SK-N-SH (cell line): ENCODE results near the gene NEGR1. TPM values are rescaled to one million over a fixed set of nuclear protein-coding genes. Genes with fewer than 3 reads are reported as not detected.

Source experiments
- CTCF ChIA-PET: fragments of 300-600, 350-600 bp; formaldehyde crosslinking; extraction: SDS; loops from one replicate; lab custom pipeline; 2021; lab: Yijun Ruan, JAX
- POLR2A ChIA-PET: fragments of 350-600 bp; sonication (Branson Sonifier 250); formaldehyde crosslinking; extraction: SDS; loops from one replicate; lab custom pipeline; 2020; ENCODE audit warnings: antibody characterized with exemption, inconsistent platforms; lab: Yijun Ruan, JAX
- DNase-seq: peaks from one replicate; pipeline ENCODE4 v3.0.0; 2012
- H2AFZ ChIP-seq: fragments of 200-600 bp; sonication (generic); 2 replicates; pipeline ENCODE4 v1.8.1; 2016; ENCODE audit warnings: antibody characterized with exemption, mild to moderate bottlenecking, low read depth
- H3F3A ChIP-seq: fragments of 200-600 bp; sonication (generic); replicated peaks from 2 replicates; pipeline ENCODE3; 2016; ENCODE audit warnings: antibody characterized with exemption, mild to moderate bottlenecking; ENCODE audit not compliant: insufficient read depth
- H3K27ac ChIP-seq, 2 experiments: fragments of 200-500 bp in 1 of 2; fragments of 200-600 bp in 1 of 2; sonication (Bioruptor generic) in 1 of 2; sonication (generic), shearing (Covaris generic) in 1 of 2; 2 replicates each; pipeline versions ENCODE4 v1.5.1 to v1.6.1; 2014 to 2016; ENCODE audit warnings: low read depth in 2 of 2, inconsistent platforms in 1 of 2, low read length in 1 of 2, mild to moderate bottlenecking in 1 of 2, mixed read lengths in 1 of 2
- H3K27me3 ChIP-seq: fragments of 200-600 bp; sonication (generic), shearing (Covaris generic); 2 replicates; pipeline ENCODE4 v1.6.1; 2016; ENCODE audit warnings: mixed run types; ENCODE audit not compliant: insufficient read depth
- H3K36me3 ChIP-seq, 2 experiments: fragments of 200-500 bp in 1 of 2; fragments of 200-600 bp in 1 of 2; sonication (Bioruptor generic) in 1 of 2; sonication (generic) in 1 of 2; replicated peaks in 1 of 2; 2 replicates each; pipeline versions ENCODE3 to v1.5.1; 2014 to 2016; ENCODE audit warnings: low read length in 1 of 2, mild to moderate bottlenecking in 1 of 2; ENCODE audit not compliant: insufficient read depth in 2 of 2, control insufficient read depth in 1 of 2
- H3K4me1 ChIP-seq, 2 experiments: fragments of 200-500 bp in 1 of 2; fragments of 200-600 bp in 1 of 2; sonication (Bioruptor generic) in 1 of 2; sonication (generic), shearing (Covaris generic) in 1 of 2; 2 replicates each; pipeline versions ENCODE4 v1.5.1 to v1.6.1; 2014 to 2016; ENCODE audit warnings: low read depth in 1 of 2, low read length in 1 of 2, mixed run types in 1 of 2; ENCODE audit not compliant: insufficient read depth in 2 of 2, control insufficient read depth in 1 of 2
- H3K4me2 ChIP-seq: fragments of 200-600 bp; sonication (generic), shearing (Covaris generic); 2 replicates; pipeline ENCODE4 v1.6.1; 2017; ENCODE audit warnings: mixed run types
- H3K4me3 ChIP-seq, 2 experiments: fragments of 200-500 bp in 1 of 2; fragments of 200-600 bp in 1 of 2; sonication (Bioruptor generic) in 1 of 2; sonication (generic), shearing (Covaris generic) in 1 of 2; 2 replicates each; pipeline versions ENCODE4 v1.5.1 to v1.8.1; 2014 to 2016; ENCODE audit warnings: low read depth in 2 of 2, inconsistent platforms in 1 of 2, low read length in 1 of 2, mild to moderate bottlenecking in 1 of 2, mixed read lengths in 1 of 2, moderate library complexity in 1 of 2
- H3K79me2 ChIP-seq: fragments of 200-600 bp; sonication (generic); 2 replicates; pipeline ENCODE4 v1.8.1; 2017; ENCODE audit warnings: mild to moderate bottlenecking; ENCODE audit not compliant: insufficient read depth
- H3K9ac ChIP-seq: fragments of 200-600 bp; sonication (generic); 2 replicates; pipeline ENCODE4 v1.6.1; 2017; ENCODE audit warnings: mixed run types
- H3K9me2 ChIP-seq: fragments of 200-600 bp; sonication (generic); 2 replicates; pipeline ENCODE4 v1.6.1; 2017; ENCODE audit warnings: mixed run types
- H3K9me3 ChIP-seq: fragments of 200-600 bp; sonication (generic); 2 replicates; pipeline ENCODE4 v1.6.1; 2017; ENCODE audit warnings: mixed run types, mild to moderate bottlenecking, moderate library complexity
- H4K20me1 ChIP-seq: fragments of 200-600 bp; sonication (generic); 2 replicates; pipeline ENCODE4 v1.6.1; 2017; ENCODE audit warnings: mild to moderate bottlenecking, mixed run types; ENCODE audit not compliant: insufficient read depth
- CTCF ChIP-seq: fragments of 200-600 bp; sonication (generic); IDR thresholded peaks from 2 replicates; pipeline ENCODE4 v1.6.1; 2017; ENCODE audit warnings: antibody characterized with exemption, mild to moderate bottlenecking, moderate library complexity
- ELF1 ChIP-seq: IDR thresholded peaks from 2 replicates; pipeline ENCODE4 v1.4.0; 2012
- EP300 ChIP-seq, 2 experiments: IDR thresholded peaks; 2 replicates each; pipeline versions ENCODE4 v1.4.0 to v1.6.1; 2012; ENCODE audit warnings: borderline replicate concordance in 1 of 2, low read depth in 1 of 2, low read length in 1 of 2
- EZH2phosphoT487 ChIP-seq: fragments of 200-600 bp; sonication (generic); IDR thresholded peaks from 2 replicates; pipeline ENCODE4 v1.6.1; 2017; ENCODE audit warnings: low read depth, mixed run types, mild to moderate bottlenecking, antibody characterized with exemption, moderate library complexity, borderline replicate concordance
- FOSL2 ChIP-seq: IDR thresholded peaks from 2 replicates; pipeline ENCODE4 v1.4.0; 2012; ENCODE audit warnings: low read depth, mild to moderate bottlenecking, moderate library complexity, borderline replicate concordance
- FOXM1 ChIP-seq: IDR thresholded peaks from 2 replicates; pipeline ENCODE4 v1.4.0; 2012; ENCODE audit warnings: low read depth, mild to moderate bottlenecking
- GABPA ChIP-seq: IDR thresholded peaks from 2 replicates; pipeline ENCODE4 v1.4.0; 2012; ENCODE audit warnings: low read depth, mild to moderate bottlenecking
- GATA2 ChIP-seq: sonication (generic); formaldehyde crosslinking; IDR thresholded peaks from 2 replicates; pipeline ENCODE4 v1.5.0; 2020; ENCODE audit warnings: mild to moderate bottlenecking, missing genetic modification reagents
- JUND ChIP-seq: IDR thresholded peaks from 2 replicates; pipeline ENCODE4 v1.4.0; 2012
- MAX ChIP-seq: IDR thresholded peaks from 2 replicates; pipeline ENCODE4 v1.4.0; 2012; ENCODE audit warnings: low read depth
- MEF2A ChIP-seq: IDR thresholded peaks from 2 replicates; pipeline ENCODE4 v1.4.0; 2012; ENCODE audit warnings: low read depth, borderline replicate concordance
- NFIC ChIP-seq: IDR thresholded peaks from 2 replicates; pipeline ENCODE4 v1.4.0; 2012; ENCODE audit warnings: borderline replicate concordance
- NRF1 ChIP-seq: IDR thresholded peaks from 2 replicates; pipeline ENCODE4 v1.6.1; 2012; ENCODE audit warnings: low read depth, mild to moderate bottlenecking, low read length
- POLR2AphosphoS5 ChIP-seq: IDR thresholded peaks from 2 replicates; pipeline ENCODE4 v1.6.1; 2012; ENCODE audit warnings: low read depth, low read length
- RAD21 ChIP-seq: IDR thresholded peaks from 2 replicates; pipeline ENCODE4 v1.6.1; 2012; ENCODE audit warnings: mild to moderate bottlenecking, low read length
- RCOR1 ChIP-seq: fragments of 150-350 bp; IDR thresholded peaks from 2 replicates; pipeline ENCODE4 v1.6.1; 2017; ENCODE audit warnings: antibody characterized with exemption, low read length
- RFX5 ChIP-seq: IDR thresholded peaks from 2 replicates; pipeline ENCODE4 v1.6.1; 2012; ENCODE audit warnings: mild to moderate bottlenecking, improper control_type of control experiment, low read length
- SMC3 ChIP-seq: IDR thresholded peaks from 2 replicates; pipeline ENCODE4 v1.6.1; 2012; ENCODE audit warnings: low read depth, low read length, improper control_type of control experiment
- TAF1 ChIP-seq: IDR thresholded peaks from 2 replicates; pipeline ENCODE4 v1.6.1; 2012; ENCODE audit warnings: low read depth, mild to moderate bottlenecking, low read length, moderate library complexity, borderline replicate concordance
- TCF12 ChIP-seq: IDR thresholded peaks from 2 replicates; pipeline ENCODE4 v1.4.0; 2012
- TEAD4 ChIP-seq: IDR thresholded peaks from 2 replicates; pipeline ENCODE4 v1.4.0; 2012; ENCODE audit warnings: mild to moderate bottlenecking, borderline replicate concordance; ENCODE audit not compliant: insufficient read depth
- USF1 ChIP-seq: IDR thresholded peaks from 2 replicates; pipeline ENCODE4 v1.4.0; 2012; ENCODE audit warnings: low read depth, borderline replicate concordance
- YY1 ChIP-seq: IDR thresholded peaks from 2 replicates; pipeline ENCODE4 v1.4.0; 2012; ENCODE audit warnings: low read depth, mild to moderate bottlenecking
- WGBS: methylation state at CpG from one replicate; pipeline ENCODE4 v1.1.6; 2017; ENCODE audit warnings: low lambda C conversion rate; 5-methylcytosine and 5-hydroxymethylcytosine counted together
- polyA plus RNA-seq, 3 experiments: library from polyadenylated mRNA; depleted of rRNA; stranded (reverse); fragments of >200 nt; gene quantifications; 2 replicates each; pipeline ENCODE4 v1.2.3, GENCODE V29; 2012

The NEGR1 gene
- polyA plus RNA-seq, 1 of the 3 experiments (the other 2 are of a cell fraction) = 0.21 TPM

GRCh38 chr1:72178266-72178665 is 104.1 kb downstream of the NEGR1 start:
- Histone ChIP-seq H3K27ac (no peak overlapping the region), H3K4me2 (no peak overlapping the region)

GRCh38 chr1:72177711-72178110 is 104.6 kb downstream of the NEGR1 start:
- Histone ChIP-seq H3K27ac (no peak overlapping the region), H3K4me1 (no peaks in the 10 kb centered on the region), H2AFZ (no peak overlapping the region), H3K4me2 (no peak overlapping the region), H3K9me3 (no peaks in the 10 kb centered on the region), H3K27me3 (no peaks in the 10 kb centered on the region), H3K9me2 (no peaks in the 10 kb centered on the region), H3K79me2 (no peaks in the 10 kb centered on the region), H3K36me3 (no peaks in the 10 kb centered on the region), H4K20me1 (no peaks in the 10 kb centered on the region), H3F3A (no peaks in the 10 kb centered on the region), H3K4me3 (no peak overlapping the region), H3K9ac (no peak overlapping the region)
- ChIA-PET CTCF (no interaction called here), POLR2A (no interaction called here)
- WGBS = 38% methylated on average over 1 of the region's 1 CpG
- TF ChIP-seq RCOR1 (no peak), RFX5 (no peak), USF1 (no peak), TEAD4 (no peak), SMC3 (no peak), POLR2AphosphoS5 (no peak), TAF1 (no peak), FOSL2 (no peak), CTCF (no peak), MEF2A (no peak), JUND (no peak), MAX (no peak)
- no peak for DNase-seq

More at GRCh38 chr1:72178266-72178665, 104.1 kb downstream of the NEGR1 start:
- Histone ChIP-seq H3F3A (no peaks in the 10 kb centered on the region), H4K20me1 (no peaks in the 10 kb centered on the region), H3K79me2 (no peaks in the 10 kb centered on the region)
- ChIA-PET CTCF (no interaction called here), POLR2A (no interaction called here)
- TF ChIP-seq NRF1 (no peak), EP300 (IDR thresholded peaks at IDR 0.05; ENCODE audit: borderline replicate concordance in 1 of 2, low read depth in 1 of 2, low read length in 1 of 2) (no peak), RCOR1 (no peak), RAD21 (no peak), NFIC (no peak), GATA2 (CRISPR knock-in tag) (no peak), EZH2phosphoT487 (no peak), SMC3 (no peak), GABPA (no peak), MAX (no peak), ELF1 (no peak), TAF1 (no peak), YY1 (no peak), TEAD4 (no peak), FOXM1 (no peak), TCF12 (no peak), JUND (no peak)
- TF ChIP-seq, all 33 proteins: peak for 0
- H3K27me3 ChIP-seq = no peaks in the 10 kb centered on the region
- H3K9me2 ChIP-seq = no peaks in the 10 kb centered on the region
- H2AFZ ChIP-seq = no peak overlapping the region
- no peaks in the 10 kb centered on the region for H3K4me1 ChIP-seq
- no peaks in the 10 kb centered on the region for H3K9me3 ChIP-seq
- H3K4me3 ChIP-seq = no peak overlapping the region
- DNase-seq = no peak
- H3K36me3 ChIP-seq = no peaks in the 10 kb centered on the region
- no peak overlapping the region for H3K9ac ChIP-seq
- WGBS = 63% methylated on average over 2 of the region's 2 CpGs
